Body of pancreas (tissue), 4 donors: ENCODE results near the gene SPOCK1.

Experiments used
- CTCF ChIP-seq, 7 experiments: fragments of 450-650 bp in 4 of 7; fragments of 200-600 bp in 3 of 7; sonication (generic) in 3 of 7; IDR thresholded peaks; one replicate each; pipeline ENCODE4 v1.5.1; 2016 to 2019; ENCODE audit warnings: antibody characterized with exemption in 7 of 7
- POLR2A ChIP-seq, 3 donors: fragments of 450-650 bp; IDR thresholded peaks; one replicate each; pipeline ENCODE4 v1.6.1; 2016; ENCODE audit warnings: antibody characterized with exemption in 3 of 3, mild to moderate bottlenecking in 2 of 3

GRCh38 chr5:137366526-137366925 is 132.6 kb downstream of the SPOCK1 start:
- TF ChIP-seq CTCF (IDR thresholded peaks at IDR 0.05): no peak
- TF ChIP-seq POLR2A (IDR thresholded peaks at IDR 0.05): no peak
